ENCODE measurements around the gene ACTBL2.
"Not testable (repeated sequence)": the region's sequence is repeated elsewhere in the genome, so short reads cannot be mapped to it uniquely, and the experiment has no call there.

ACTBL2 gene

GRCh38 chr5:57468481-57469163 is 14.0 kb downstream of the ACTBL2 start:
- no peak overlapping the region for H3K27ac ChIP-seq
- no peak for TF ChIP-seq CTCF (conservative IDR thresholded peaks at IDR 0.05)

- TF ChIP-seq CTCF (conservative IDR thresholded peaks at IDR 0.05), result no peak
- H3K27ac ChIP-seq, result no peak overlapping the region
Measured at GRCh38 chr5:57466544-57466943, 16.1 kb downstream of the ACTBL2 start.

GRCh38 chr5:57460056-57460455 is 22.6 kb downstream of the ACTBL2 start:
- not testable (repeated sequence) for H3K27ac ChIP-seq

DNA sequence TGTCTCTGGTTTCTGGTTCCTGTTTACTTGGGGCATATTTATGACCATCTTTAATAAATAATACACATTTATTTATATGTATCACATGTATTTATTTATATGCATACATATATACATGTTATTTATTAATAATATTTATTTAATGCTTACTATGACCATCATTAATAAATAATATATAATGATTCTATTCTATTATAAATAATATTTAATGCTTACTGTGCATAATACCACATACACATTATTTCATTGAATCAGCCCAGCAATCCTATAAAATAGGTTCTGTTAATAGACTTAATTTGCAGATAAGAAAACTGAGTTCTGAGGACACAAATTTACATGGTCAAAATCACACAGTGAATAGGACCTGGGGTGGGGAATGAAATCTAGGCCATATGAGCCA is 24.2 kb downstream of the ACTBL2 start:
- no peak overlapping the region for H3K27ac ChIP-seq
- TF ChIP-seq CTCF (conservative IDR thresholded peaks at IDR 0.05), result no peak

DNA sequence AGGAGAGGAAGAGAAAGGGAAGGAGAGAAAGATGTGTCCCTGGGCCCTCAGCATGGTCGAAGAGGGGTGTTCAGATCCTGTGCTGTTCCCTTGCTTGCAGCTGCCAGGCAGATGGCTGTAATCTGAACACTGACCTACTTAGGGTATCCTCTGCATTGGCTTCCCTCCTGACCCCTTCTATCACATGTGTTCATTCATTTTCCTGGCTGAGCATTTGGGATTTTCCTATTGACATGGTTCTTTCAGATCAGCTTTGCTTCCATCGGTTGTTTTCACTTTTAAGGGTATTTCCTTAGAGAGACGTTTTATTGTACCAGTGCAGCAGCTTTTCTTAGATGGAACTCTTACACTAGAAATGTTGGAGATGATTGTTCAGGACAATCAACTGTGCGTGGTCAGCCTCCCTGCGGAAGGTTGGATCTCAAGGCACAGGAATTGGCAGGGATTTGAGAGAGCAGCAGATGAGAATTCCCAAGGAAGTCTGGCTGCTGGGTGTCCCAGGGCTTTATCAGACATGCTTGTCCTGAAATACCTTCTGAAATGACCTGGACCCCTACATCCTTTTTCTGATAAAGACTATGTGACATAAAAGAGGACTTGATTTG is 26.0 kb downstream of the ACTBL2 start:
- TF ChIP-seq CTCF (conservative IDR thresholded peaks at IDR 0.05), result no peak
- no peak overlapping the region for H3K27ac ChIP-seq

DNA sequence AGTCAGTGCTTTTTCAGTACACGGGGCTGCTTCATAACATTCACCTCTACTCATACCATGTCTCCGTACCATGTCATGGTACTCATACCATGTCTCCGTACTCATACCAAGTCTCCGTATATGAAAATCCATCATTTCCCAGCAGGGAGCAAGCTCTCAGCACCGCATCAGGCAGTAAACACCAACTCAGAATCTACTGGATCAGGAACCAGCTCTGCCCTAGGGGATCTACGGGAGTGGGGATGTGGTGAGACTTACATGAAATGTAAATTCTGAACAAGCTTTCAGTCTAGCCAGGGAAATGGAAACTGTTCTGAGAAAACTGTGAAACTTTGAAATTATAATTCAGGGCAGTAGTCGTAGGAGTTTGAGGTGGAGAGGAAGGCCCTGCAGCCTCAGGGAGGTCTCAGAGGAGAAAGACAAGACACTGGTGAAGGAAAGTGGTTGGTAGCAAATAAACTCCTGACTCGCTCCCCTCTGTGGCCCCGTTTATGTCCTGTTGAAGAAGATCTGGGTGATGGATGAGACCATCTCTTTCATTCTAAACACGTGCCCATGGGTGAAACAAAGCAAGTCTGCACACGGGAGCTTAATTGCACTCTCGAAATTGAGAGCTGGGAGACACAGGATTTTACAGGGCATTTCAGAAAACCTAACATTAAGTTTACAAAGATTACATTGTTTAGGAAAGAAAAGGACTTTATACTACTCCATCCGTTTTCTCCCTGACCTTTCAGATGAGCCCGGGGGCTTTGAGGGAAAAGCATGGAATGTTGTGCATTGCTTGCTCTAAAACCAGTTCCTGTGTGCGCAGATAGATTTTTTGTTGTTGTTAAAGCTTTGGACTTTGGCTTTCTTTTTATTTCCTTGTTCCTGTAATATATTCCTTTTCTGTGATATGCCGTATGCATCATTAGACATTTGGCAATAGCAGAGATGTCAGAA is 26.8 kb downstream of the ACTBL2 start:
- no peak for TF ChIP-seq CTCF (conservative IDR thresholded peaks at IDR 0.05)
- no peak overlapping the region for H3K27ac ChIP-seq

DNA sequence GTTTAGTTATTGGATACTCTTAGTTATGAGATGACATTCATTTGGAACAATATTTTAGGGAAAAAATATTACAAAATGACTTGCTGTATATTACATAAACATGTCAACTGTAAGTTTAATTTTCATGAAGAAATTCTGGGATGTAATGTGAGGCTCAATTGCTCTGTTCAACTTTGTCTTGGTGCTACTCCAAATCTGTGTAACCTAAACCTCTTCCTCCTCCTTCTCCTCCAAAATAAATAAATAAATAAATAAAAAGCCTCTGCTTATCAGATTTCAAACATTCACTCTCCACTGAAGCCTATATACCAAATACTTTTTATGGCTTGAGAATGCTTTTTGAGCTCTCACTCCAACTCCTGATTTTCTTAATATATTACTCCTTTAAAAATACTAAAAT is 27.7 kb downstream of the ACTBL2 start:
- no peak overlapping the region for H3K27ac ChIP-seq
- TF ChIP-seq CTCF (conservative IDR thresholded peaks at IDR 0.05), result no peak
